Activated CD8-positive, alpha-beta T cell treated with anti-CD3 and anti-CD28 coated beads for 36 hours (primary cell): Measurements from ENCODE around the gene PRKAA1. TPM values are rescaled to one million over a fixed set of nuclear protein-coding genes. Genes with fewer than 3 reads are reported as not detected.
"Not testable (repeated sequence)": the region's sequence is repeated elsewhere in the genome, so short reads cannot be mapped to it uniquely, and the experiment has no call there.

Source experiments
- ATAC-seq: fragments of 200-7000 bp; cut with Tn5 transposase; one replicate; pipeline ENCODE4 v1.10.0; 2021; ENCODE audit warnings: mild to moderate bottlenecking, moderate library complexity
- CTCF ChIA-PET: fragments of 350-600 bp; sonication (Branson Sonifier 250); formaldehyde crosslinking; loops from one replicate; lab custom pipeline; 2021; ENCODE audit warnings: antibody characterized with exemption; lab: Charles Lee
- POLR2A ChIA-PET: fragments of 350-600 bp; sonication (Branson Sonifier 250); formaldehyde crosslinking; loops from one replicate; lab custom pipeline; 2021; ENCODE audit warnings: antibody characterized with exemption; lab: Charles Lee
- DNase-seq: peaks from one replicate; pipeline ENCODE4 v3.0.0-alpha.2; 2020
- H3K27ac Mint-ChIP-seq: one replicate; pipeline ENCODE4 v1.8.0; 2021; ENCODE audit warnings: mild to moderate bottlenecking, mixed read lengths
- H3K27me3 Mint-ChIP-seq: one replicate; pipeline ENCODE4 v1.8.0; 2021; ENCODE audit warnings: mixed read lengths
- H3K36me3 Mint-ChIP-seq: one replicate; pipeline ENCODE4 v1.8.0; 2021; ENCODE audit warnings: low read depth, mixed read lengths
- H3K4me1 Mint-ChIP-seq: one replicate; pipeline ENCODE4 v1.8.0; 2021; ENCODE audit warnings: low read depth, mixed read lengths
- H3K4me3 Mint-ChIP-seq: one replicate; pipeline ENCODE4 v1.8.0; 2021; ENCODE audit warnings: mild to moderate bottlenecking, moderate library complexity, mixed read lengths
- H3K9me3 Mint-ChIP-seq: one replicate; pipeline ENCODE4 v1.8.0; 2021; ENCODE audit warnings: mixed read lengths
- intact Hi-C: fragments of 100-400 bp; cut with micrococcal nuclease; formaldehyde crosslinking; loops from one replicate; pipeline ENCODE4 v1.10.0; 2022
- total RNA-seq, 2 experiments: library from RNA; stranded (reverse); gene quantifications; one replicate each; pipeline ENCODE4 v1.2.3, GENCODE V29; 2021
- TF ChIP-seq, protein P1 (sequence below): fragments of 200-600 bp; IDR thresholded peaks from one replicate; pipeline ENCODE4 v1.8.0; 2022; ENCODE audit warnings: antibody characterized with exemption, mild to moderate bottlenecking

The PRKAA1 gene
- total RNA-seq, 2 experiments from 2014 or later: 33.8 to 35.2 TPM

DNA sequence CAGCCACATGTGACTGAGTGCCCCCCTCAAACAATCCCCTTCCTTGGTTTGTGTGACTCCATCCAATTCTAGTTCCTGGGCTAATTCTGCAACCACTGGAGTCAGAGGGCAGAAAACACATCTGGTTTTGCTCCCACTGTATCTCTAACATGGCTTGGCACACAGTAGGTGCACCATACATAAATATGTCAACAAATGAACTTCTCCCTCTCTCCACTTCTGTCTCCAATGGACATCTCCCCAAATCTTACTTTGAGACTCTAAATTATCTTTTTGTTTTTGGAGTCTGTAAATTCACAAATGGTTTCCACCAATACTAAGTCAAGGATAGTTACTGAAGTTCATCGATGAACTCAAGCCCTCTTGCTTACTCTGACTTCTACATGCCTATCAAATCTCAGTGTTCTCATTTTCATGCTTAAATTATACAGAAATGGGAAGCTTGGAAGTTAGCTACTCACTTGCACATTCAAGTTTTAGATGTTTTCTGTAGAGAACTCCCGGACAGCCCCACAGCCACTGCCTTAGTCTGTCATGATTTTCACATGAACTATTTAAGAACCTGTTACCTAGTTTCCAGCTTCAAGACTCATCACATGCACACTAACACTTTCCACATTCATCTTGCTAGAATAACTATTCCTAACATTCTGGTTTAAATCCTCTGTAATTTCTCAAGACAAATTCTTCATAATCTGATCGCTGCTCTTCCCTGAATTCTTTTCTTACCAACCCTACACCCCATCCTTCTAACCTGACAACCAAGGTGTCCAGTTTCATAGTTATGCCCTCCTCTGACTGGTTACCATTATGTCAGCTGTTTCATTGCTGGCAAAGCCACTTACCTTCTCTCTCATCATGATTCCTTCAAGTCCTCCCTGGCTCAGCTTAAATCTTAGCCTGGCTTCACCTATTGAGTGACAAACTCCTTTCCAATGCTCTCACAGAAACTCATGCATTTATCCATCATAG is 30.8 kb upstream of the PRKAA1 start:
- no peak for DNase-seq
- Mint-ChIP-seq H3K4me3 (peak overlapping the region; percentile 32), H3K36me3 (peaks cover 80% of the 10 kb centered on the region), H3K9me3 (no peaks in the 10 kb centered on the region), H3K27me3 (no peaks in the 10 kb centered on the region), H3K27ac (peak overlapping the region; percentile 80), H3K4me1 (peaks cover 48% of the 10 kb centered on the region)
- ChIA-PET CTCF (interaction anchor here (0.8 kb wide), 1 partner anchor 55 kb away, joined by 3 read pairs; no protein-coding TSS in a partner anchor), POLR2A (interaction anchor here (0.6 to 2.1 kb wide), 15 partner anchors 12 to 1634 kb away, joined by 3 to 9 read pairs (median 4); partner anchors contain the start of gene CARD6)
- TF ChIP-seq, protein P1, sequence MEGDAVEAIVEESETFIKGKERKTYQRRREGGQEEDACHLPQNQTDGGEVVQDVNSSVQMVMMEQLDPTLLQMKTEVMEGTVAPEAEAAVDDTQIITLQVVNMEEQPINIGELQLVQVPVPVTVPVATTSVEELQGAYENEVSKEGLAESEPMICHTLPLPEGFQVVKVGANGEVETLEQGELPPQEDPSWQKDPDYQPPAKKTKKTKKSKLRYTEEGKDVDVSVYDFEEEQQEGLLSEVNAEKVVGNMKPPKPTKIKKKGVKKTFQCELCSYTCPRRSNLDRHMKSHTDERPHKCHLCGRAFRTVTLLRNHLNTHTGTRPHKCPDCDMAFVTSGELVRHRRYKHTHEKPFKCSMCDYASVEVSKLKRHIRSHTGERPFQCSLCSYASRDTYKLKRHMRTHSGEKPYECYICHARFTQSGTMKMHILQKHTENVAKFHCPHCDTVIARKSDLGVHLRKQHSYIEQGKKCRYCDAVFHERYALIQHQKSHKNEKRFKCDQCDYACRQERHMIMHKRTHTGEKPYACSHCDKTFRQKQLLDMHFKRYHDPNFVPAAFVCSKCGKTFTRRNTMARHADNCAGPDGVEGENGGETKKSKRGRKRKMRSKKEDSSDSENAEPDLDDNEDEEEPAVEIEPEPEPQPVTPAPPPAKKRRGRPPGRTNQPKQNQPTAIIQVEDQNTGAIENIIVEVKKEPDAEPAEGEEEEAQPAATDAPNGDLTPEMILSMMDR: no peak
- intact Hi-C loops: no loop called here
- ATAC-seq: no peak

DNA sequence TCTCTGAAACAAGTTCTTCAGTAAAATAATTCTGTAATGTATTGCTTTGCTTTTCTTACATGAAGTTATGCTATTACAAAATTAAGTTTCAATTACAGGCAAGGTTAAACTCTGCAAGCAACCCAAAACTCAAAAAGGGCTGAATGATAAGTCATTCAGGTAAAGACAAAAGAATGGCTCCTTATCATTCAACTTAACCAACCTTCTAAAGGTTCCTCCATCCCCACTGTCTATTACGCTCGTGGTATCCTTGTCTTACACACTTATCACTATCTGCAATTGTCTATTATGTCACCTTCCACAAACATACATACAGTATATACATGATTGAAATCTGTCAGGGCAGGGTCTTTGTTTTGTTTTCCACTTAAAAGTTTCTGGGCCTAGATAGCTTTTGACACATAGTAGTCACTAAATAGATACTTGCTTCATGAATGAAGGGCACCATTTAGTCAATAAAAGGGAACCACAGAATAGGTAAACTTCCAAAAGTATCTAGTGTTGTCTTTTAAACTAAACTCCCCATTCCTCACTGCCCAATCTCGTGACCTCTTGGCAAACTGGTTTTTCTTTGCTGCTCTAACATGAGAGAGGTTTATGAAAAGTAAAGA is 30.0 kb upstream of the PRKAA1 start:
- Mint-ChIP-seq H3K27ac (peak overlapping the region; percentile 80), H3K27me3 (no peaks in the 10 kb centered on the region), H3K4me1 (peaks cover 48% of the 10 kb centered on the region), H3K9me3 (no peaks in the 10 kb centered on the region), H3K36me3 (peaks cover 71% of the 10 kb centered on the region), H3K4me3 (peak overlapping the region; percentile 1)
- intact Hi-C loops: no loop called here
- ATAC-seq: no peak
- DNase-seq: no peak
- CTCF ChIA-PET: no interaction called here
- TF ChIP-seq, protein P1: no peak
- POLR2A ChIA-PET: interaction anchor here (1.3 to 2.8 kb wide), 4 partner anchors 16 to 147 kb away, joined by 3 to 14 read pairs (median 4); no protein-coding TSS in a partner anchor

DNA sequence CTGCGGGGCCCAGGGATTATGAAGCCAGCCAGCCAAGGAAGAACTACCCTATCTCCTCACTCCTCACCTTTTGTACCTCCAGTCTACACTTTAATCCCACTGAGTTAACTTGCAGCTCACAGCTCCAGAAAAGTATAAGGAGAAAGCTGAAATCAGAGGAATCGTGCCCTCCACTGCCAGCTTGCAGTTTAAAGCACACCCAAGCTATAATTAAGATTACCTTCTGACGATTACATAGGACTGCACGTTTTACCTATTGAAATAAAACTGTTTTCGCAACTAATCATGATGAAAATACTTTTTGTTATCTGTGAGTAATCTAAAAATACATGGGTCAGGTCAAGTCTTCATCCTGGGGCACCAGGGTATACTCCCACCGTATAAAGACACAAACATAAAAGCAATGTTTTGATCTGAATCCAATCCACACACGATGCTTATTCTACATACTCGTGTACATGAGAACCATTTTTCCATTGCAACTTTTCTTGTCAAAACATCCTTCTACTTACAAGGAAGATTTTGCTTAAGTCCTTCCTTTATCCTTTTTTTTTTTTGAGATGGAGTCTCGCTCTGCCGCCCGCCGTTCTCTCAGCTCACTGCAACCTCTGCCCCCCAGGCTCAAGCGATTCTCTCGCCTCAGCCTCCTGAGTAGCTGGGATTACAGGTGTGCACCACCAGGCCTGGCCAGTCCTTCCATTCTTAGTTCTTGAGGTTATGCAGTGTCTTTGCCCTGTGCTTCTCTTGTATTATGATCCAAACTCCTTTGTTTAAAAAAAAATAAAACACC is 29.2 kb upstream of the PRKAA1 start:
- Mint-ChIP-seq H3K9me3 (no peaks in the 10 kb centered on the region), H3K4me3 (no peak overlapping the region), H3K27ac (peak overlapping the region; percentile 80), H3K4me1 (peaks cover 40% of the 10 kb centered on the region), H3K27me3 (no peaks in the 10 kb centered on the region), H3K36me3 (peaks cover 66% of the 10 kb centered on the region)
- ChIA-PET POLR2A (interaction anchor here (0.9 to 2.8 kb wide), 5 partner anchors 13 to 67 kb away, joined by 3 to 14 read pairs (median 8); no protein-coding TSS in a partner anchor), CTCF (no interaction called here)
- TF ChIP-seq, protein P1: no peak
- no peak for ATAC-seq
- no peak for DNase-seq
- intact Hi-C loops: no loop called here

DNA sequence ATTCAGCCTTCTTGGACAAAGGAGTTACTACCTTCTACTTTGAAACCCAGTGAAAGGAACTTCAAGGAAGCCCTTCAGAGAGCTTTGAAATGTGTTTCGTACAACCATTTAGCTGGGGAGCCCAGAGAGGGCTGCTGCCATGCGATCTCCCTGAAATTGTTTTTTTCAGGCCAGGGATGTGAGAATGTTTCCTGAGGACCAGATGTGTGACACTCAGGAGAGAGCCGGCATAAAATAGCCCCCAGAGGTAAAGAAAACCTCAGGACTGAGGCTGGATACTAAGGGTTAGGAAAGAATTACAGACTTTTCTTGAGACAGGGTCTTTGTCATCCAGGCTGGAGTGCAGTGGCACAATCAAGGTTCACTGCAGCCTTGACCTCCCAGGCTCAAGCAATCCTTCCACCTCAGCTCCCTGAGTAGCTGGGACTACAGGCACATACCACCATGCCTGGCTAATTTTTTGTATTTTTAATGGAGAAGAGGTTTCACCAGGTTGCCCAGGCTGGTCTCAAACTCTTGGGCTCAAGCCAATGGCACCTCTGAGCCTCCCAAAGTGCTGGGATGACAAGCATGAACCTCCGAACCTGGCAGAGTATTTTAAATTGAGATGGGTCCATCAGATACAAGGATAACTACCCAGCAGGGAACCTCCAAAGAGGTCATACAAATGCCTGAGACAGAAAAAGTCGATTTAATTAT is 28.5 kb upstream of the PRKAA1 start:
- Mint-ChIP-seq H3K4me3 (no peak overlapping the region), H3K9me3 (no peaks in the 10 kb centered on the region), H3K27ac (no peak overlapping the region), H3K27me3 (no peaks in the 10 kb centered on the region), H3K36me3 (peaks cover 58% of the 10 kb centered on the region), H3K4me1 (peaks cover 33% of the 10 kb centered on the region)
- DNase-seq: no peak
- ChIA-PET POLR2A (interaction anchor here (0.9 to 2.8 kb wide), 7 partner anchors 8 to 66 kb away, joined by 3 to 14 read pairs (median 8); partner anchors contain the start of gene RPL37), CTCF (no interaction called here)
- intact Hi-C loops: no loop called here
- TF ChIP-seq, protein P1: no peak
- ATAC-seq: no peak

DNA sequence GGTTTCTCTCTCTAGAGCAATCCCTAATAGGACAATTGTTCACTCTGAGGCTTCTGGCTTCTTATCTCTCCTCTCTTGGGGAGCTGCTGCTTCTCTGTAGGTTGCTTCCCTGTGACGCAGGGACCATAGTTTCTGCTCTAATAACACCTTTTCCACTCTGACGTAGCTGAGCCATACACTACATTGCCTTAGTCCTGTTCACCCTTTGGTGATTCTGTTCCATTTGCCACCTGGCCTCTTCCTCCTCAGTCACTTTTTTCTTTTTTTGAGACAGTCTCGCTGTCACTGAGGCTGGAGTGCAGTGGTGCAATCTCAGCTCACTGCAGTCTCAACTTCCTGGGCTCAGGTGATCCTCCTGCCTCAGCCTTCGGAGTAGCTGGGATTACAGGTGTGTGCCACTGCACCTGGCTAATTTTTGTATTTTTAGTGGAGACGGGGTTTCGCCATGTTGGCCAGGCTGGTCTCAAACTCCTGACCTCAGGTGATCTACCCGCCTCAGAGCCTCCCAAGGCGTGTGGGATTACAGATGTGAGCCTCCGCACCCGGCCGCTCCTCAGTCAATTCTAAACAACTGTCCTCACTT is 27.4 kb upstream of the PRKAA1 start:
- Mint-ChIP-seq H3K36me3 (peaks cover 48% of the 10 kb centered on the region), H3K27ac (peak overlapping the region; percentile 69), H3K4me1 (peaks cover 23% of the 10 kb centered on the region)
- H3K9me3 Mint-ChIP-seq, DNase-seq, H3K27me3 Mint-ChIP-seq, ATAC-seq, CTCF ChIA-PET, H3K4me3 Mint-ChIP-seq, intact Hi-C loops: not testable (repeated sequence)
- POLR2A ChIA-PET: interaction anchor here (0.9 to 2.8 kb wide), 4 partner anchors 9 to 18 kb away, joined by 3 to 14 read pairs (median 10); partner anchors contain the start of gene RPL37
